Fibroblast of villous mesenchyme (primary cell): ENCODE results near the gene FNDC11. TPM values are rescaled to one million over a fixed set of nuclear protein-coding genes. Genes with fewer than 3 reads are reported as not detected.
"Not testable (repeated sequence)": the region's sequence is repeated elsewhere in the genome, so short reads cannot be mapped to it uniquely, and the experiment has no call there.

ENCODE experiments used
- DNase-seq: peaks from one replicate; pipeline ENCODE4 v3.0.0-alpha.2; 2010; ENCODE audit warnings: low read depth
- H3K4me3 ChIP-seq: 2 replicates; pipeline ENCODE4 v1.5.1; 2011; ENCODE audit warnings: low read depth, mild to moderate bottlenecking, low read length
- CTCF ChIP-seq: IDR thresholded peaks from 2 replicates; pipeline ENCODE4 v1.5.1; 2012; ENCODE audit warnings: low read depth, mild to moderate bottlenecking, low read length; ENCODE audit not compliant: insufficient read depth
- total RNA-seq: library from RNA; depleted of rRNA; stranded (reverse); fragments of >200 nt; gene quantifications from 2 replicates; pipeline ENCODE4 v1.2.3, GENCODE V29; 2012

Gene FNDC11
- total RNA-seq, 1 donor: 0.86 TPM

GRCh38 chr20:63599396-63600050 is 45.6 kb downstream of the FNDC11 start:
- no peak for DNase-seq
- no peak overlapping the region for H3K4me3 ChIP-seq
- TF ChIP-seq CTCF: no peak

- H3K4me3 ChIP-seq, DNase-seq: not testable (repeated sequence)
These were observed 47.7 kb downstream of the FNDC11 start for GRCh38 chr20:63601679-63602078.

- TF ChIP-seq CTCF: no peak
- no peak for DNase-seq
These were observed 48.4 kb downstream of the FNDC11 start for GRCh38 chr20:63602321-63602720.

More at GRCh38 chr20:63602321-63602720, 48.4 kb downstream of the FNDC11 start:
- no peak overlapping the region for H3K4me3 ChIP-seq

Other genes starting within 250 kb of the FNDC11 start
- gene CHRNA4, start 192.8 kb upstream of the FNDC11 start, total RNA-seq: not detected in 2 replicates
- not detected in 2 replicates for gene KCNQ2, start 81.5 kb upstream of the FNDC11 start, total RNA-seq
- gene EEF1A2, start 55.1 kb upstream of the FNDC11 start, total RNA-seq: under 0.01 and 0.43 TPM in 2 replicates
- 38.4 and 78.0 TPM in 2 replicates for gene PPDPF, start 33.4 kb upstream of the FNDC11 start, total RNA-seq
- under 0.01 TPM in 2 replicates for gene PTK6, start 16.8 kb upstream of the FNDC11 start, total RNA-seq
- gene SRMS, start 6.4 kb upstream of the FNDC11 start, total RNA-seq: not detected in 2 replicates
- gene HELZ2, start 20.1 kb downstream of the FNDC11 start, total RNA-seq: 29.0 and 46.6 TPM in 2 replicates
- 9.3 and 10.8 TPM in 2 replicates for gene GMEB2, start 72.9 kb downstream of the FNDC11 start, total RNA-seq
- gene STMN3, start 99.3 kb downstream of the FNDC11 start, total RNA-seq: 5.6 and 10.6 TPM in 2 replicates
- gene RTEL1, start 104.2 kb downstream of the FNDC11 start, total RNA-seq: 11.7 and 14.2 TPM in 2 replicates
- gene TNFRSF6B, start 142.5 kb downstream of the FNDC11 start, total RNA-seq: 31.5 and 44.5 TPM in 2 replicates
- gene ARFRP1, start 153.8 kb downstream of the FNDC11 start, total RNA-seq: 24.2 and 30.3 TPM in 2 replicates
- 19.4 and 20.3 TPM in 2 replicates for gene ZGPAT, start 153.9 kb downstream of the FNDC11 start, total RNA-seq
- gene LIME1, start 182.5 kb downstream of the FNDC11 start, total RNA-seq: 3.5 TPM in 2 replicates
- 24.2 and 35.1 TPM in 2 replicates for gene SLC2A4RG, start 185.6 kb downstream of the FNDC11 start, total RNA-seq